HEK293T (cell line): ENCODE data around the gene SV2B.

ENCODE experiments used
- FOXK2 ChIP-seq: fragments of 450-650 bp; IDR thresholded peaks from 2 replicates; pipeline ENCODE4 v1.6.1; 2016; ENCODE audit warnings: mild to moderate bottlenecking
- FOXM1 ChIP-seq: fragments of 450-650 bp; IDR thresholded peaks from 2 replicates; pipeline ENCODE4 v1.6.1; 2017; ENCODE audit warnings: mild to moderate bottlenecking, borderline replicate concordance

- TF ChIP-seq FOXM1, result no peak
- no peak for TF ChIP-seq FOXK2
Measured at GRCh38 chr15:91255670-91256192, 155.7 kb downstream of the SV2B start.
